Mucosa of descending colon (tissue), 3 donors: Measurements from ENCODE around the gene MRPL4. TPM values are rescaled to one million over a fixed set of nuclear protein-coding genes. Genes with fewer than 3 reads are reported as not detected.
"Not testable (repeated sequence)": the region's sequence is repeated elsewhere in the genome, so short reads cannot be mapped to it uniquely, and the experiment has no call there.

Source experiments
- ATAC-seq: fragments of 200-7000 bp; cut with Tn5 transposase; one replicate; pipeline ENCODE4 v1.9.1; 2020; ENCODE audit warnings: mild to moderate bottlenecking, moderate library complexity
- DNase-seq, 3 donors: peaks; one replicate each; pipeline ENCODE4 v3.0.0-alpha.2; 2020
- H3K36me3 ChIP-seq: fragments of 200-600 bp; one replicate; pipeline ENCODE4 v1.8.0; 2021; ENCODE audit warnings: low read depth, mild to moderate bottlenecking
- H3K4me1 ChIP-seq: fragments of 200-600 bp; one replicate; pipeline ENCODE4 v1.8.0; 2021; ENCODE audit warnings: low read depth, mild to moderate bottlenecking
- H3K4me3 ChIP-seq: fragments of 200-600 bp; one replicate; pipeline ENCODE4 v1.8.0; 2021; ENCODE audit warnings: mild to moderate bottlenecking
- H3K9me3 ChIP-seq: fragments of 200-600 bp; one replicate; pipeline ENCODE4 v1.8.0; 2021; ENCODE audit warnings: mild to moderate bottlenecking
- intact Hi-C, 2 donors: fragments of 100-400 bp; cut with DNase I in 1 of 2; cut with micrococcal nuclease in 1 of 2; formaldehyde crosslinking; loops; one replicate each; pipeline versions ENCODE4 v1.11.0 to v1.11.1; 2022; cut with DNase I, micrococcal nuclease
- total RNA-seq, 3 donors: library from RNA; stranded (reverse); fragmentation: NEBNext Ultra II Directional in 2 of 3; extraction: Animal tissue kit (Norgen Biotek cat#: 25700) in 2 of 3; gene quantifications; one replicate each; pipeline versions ENCODE4 v1.2.1 to v1.2.4, GENCODE V29; 2021 to 2023
- TF ChIP-seq, protein P1 (sequence below): fragments of 200-600 bp; IDR thresholded peaks from one replicate; pipeline ENCODE4 v1.8.0; 2022; ENCODE audit warnings: antibody characterized with exemption, mild to moderate bottlenecking
- donor health status: DM: no; HTN: no; CAD: no; lungs with moderate emphysema.
- donor health status: DM: no; HTN: no; CAD: no.
- donor health status: DM: no; HTN: yes; CAD: no.

MRPL4 gene
- total RNA-seq, 3 donors from 2014 or later, result 47.5 to 65.5 (median 49.6) TPM

DNA sequence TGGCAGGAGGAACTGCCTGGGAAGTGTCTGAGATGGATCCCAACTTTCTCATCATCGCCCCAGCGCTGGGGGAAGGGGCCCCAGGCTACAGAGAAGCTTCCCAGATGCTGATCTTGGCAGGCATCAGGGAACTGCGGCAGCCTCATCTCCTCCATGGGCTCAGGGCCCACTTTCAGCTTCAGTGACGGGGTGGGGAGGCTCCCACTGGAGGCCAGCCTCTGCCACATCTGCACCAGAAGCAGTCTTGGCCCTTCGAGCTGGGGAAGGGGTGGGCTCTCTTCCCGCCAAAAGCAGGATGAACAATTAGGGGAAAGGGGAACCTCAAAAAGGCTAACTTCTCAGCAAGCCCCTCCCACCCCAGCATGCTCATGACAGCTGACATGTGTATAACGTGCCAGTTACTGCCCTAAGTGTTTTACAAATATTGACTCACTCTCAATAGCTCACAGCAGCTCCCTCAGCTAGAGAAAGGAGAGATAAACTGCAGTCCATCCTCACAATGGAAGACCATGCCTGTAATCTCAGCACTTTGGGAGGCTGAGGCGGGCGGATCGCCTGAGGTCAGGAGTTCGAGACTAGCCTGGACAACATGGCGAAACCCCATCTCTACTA is 13.7 kb upstream of the MRPL4 start:
- Histone ChIP-seq H3K4me1 (peaks cover 5% of the 10 kb centered on the region), H3K4me3 (no peak overlapping the region), H3K9me3 (no peaks in the 10 kb centered on the region), H3K36me3 (no peaks in the 10 kb centered on the region)
- DNase-seq (peak; percentile 61 to 76 (median 66)), ATAC-seq (peak; percentile 82)
- intact Hi-C loops, result no loop called here
- TF ChIP-seq, protein P1, sequence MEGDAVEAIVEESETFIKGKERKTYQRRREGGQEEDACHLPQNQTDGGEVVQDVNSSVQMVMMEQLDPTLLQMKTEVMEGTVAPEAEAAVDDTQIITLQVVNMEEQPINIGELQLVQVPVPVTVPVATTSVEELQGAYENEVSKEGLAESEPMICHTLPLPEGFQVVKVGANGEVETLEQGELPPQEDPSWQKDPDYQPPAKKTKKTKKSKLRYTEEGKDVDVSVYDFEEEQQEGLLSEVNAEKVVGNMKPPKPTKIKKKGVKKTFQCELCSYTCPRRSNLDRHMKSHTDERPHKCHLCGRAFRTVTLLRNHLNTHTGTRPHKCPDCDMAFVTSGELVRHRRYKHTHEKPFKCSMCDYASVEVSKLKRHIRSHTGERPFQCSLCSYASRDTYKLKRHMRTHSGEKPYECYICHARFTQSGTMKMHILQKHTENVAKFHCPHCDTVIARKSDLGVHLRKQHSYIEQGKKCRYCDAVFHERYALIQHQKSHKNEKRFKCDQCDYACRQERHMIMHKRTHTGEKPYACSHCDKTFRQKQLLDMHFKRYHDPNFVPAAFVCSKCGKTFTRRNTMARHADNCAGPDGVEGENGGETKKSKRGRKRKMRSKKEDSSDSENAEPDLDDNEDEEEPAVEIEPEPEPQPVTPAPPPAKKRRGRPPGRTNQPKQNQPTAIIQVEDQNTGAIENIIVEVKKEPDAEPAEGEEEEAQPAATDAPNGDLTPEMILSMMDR, result no peak

DNA sequence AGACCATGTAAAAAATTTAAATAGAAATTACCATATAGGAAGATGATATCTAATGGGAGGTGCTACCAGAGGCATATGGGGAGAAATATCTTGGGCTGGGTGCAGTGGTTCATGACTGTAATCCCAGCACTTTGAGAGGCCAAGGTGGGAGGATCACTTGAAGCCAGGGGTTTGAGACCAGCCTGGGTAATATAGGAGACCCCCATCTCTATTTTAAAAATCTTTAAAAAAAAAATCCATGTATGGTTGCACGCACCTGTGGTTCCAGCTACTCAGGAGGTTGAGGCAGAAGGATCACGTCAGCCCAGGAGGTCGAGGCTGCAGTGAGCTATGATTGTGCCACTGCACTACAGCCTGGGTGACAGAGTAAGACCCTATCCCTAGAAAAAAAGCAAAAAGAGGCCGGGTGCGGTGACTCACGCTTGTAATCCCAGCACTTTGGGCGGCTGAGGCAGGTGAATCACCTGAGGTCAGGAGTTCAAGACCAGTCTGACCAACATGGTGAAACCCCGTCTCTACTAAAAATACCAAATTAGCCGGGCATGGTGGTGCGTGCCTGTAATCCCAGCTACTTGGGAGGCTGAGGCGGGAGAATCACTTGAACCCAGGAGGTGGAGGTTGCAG is 10.1 kb upstream of the MRPL4 start:
- intact Hi-C loops, H3K4me1 ChIP-seq, DNase-seq, H3K9me3 ChIP-seq, H3K4me3 ChIP-seq, ATAC-seq, H3K36me3 ChIP-seq: not testable (repeated sequence)

DNA sequence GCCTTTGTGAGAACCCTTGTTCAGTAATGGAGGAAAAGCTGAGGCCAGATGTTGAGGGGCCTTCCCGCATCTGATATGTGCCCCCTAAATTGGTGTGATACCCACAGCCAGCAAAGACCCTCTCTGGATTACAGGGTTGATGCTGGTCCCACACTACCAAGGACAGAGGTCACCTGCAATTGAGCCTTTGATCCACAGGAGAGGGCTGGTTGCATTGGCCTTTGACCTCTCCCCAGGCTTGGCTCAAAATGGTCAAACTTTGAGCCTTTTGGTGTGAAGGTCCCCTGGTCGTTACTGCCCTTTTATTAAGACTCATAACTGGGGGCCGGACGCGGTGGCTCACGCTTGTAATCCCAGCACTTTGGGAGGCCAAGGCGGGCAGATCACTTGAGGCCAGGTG is 8.4 kb upstream of the MRPL4 start:
- ATAC-seq, result no peak
- DNase-seq, result no peak
- TF ChIP-seq, protein P1, result no peak
- H3K36me3 ChIP-seq, result no peaks in the 10 kb centered on the region
- H3K4me1 ChIP-seq, result peaks cover 4% of the 10 kb centered on the region
- intact Hi-C loops, result no loop called here
- no peaks in the 10 kb centered on the region for H3K9me3 ChIP-seq
- H3K4me3 ChIP-seq, result no peak overlapping the region

DNA sequence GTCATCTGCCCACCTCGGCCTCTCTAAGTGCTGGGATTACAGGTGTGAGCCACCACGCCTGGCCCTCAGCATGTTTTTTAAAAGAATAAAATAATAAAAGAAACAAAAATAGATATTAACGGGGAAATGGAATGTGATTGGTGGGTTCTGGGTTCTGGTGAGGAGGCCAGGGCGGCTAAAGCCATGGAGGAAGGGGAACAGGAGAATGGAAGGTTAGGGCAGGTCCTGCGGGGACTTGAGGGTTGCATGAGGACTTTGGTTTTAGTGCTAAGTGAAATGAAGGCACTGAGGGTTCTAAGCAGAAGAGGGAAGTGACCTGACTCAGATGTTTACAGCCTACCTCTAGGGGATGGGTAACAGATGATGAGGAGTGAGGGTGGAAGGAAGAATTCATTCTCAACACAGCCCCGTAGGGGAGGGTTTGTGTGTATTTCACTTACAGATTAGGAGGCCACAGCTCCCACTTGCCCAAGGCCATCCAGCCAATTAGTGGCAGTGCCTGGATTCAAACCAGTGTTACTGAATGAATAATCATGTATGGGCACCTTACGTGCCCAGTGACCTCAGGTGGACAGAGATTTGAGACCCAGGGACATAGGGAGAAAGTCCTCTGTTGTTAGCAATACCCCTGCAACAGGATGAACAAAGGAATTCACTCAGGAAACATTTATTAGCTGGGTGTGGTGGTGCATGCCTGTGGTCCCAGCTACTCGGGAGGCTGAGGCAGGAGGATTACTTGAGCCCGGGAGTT is 6.7 kb upstream of the MRPL4 start:
- Histone ChIP-seq H3K9me3 (no peaks in the 10 kb centered on the region), H3K36me3 (no peaks in the 10 kb centered on the region), H3K4me1 (peaks cover 3% of the 10 kb centered on the region), H3K4me3 (no peak overlapping the region)
- ATAC-seq (no peak), DNase-seq (no peak)
- intact Hi-C loops, result no loop called here
- TF ChIP-seq, protein P1, result no peak

DNA sequence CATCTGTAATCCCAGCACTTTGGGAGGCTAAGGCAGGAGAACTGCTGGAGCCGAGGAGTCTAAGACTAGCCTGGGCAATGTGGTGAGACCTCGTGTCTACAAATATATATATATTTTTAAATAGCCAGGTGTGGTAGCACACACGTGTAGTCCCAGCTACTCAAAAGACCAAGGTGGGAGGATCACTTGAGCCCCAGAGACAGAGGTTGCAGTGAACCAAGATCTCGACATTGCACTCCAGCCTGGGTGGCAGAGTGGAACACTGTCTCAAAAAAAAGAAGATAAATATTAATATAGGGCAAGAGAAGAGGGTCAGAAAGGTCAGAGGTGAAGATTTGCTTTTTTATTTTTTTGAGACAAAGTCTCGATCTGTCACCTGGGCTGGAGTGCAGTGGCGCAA is 5.5 kb upstream of the MRPL4 start:
- Histone ChIP-seq H3K4me1 (peaks cover 3% of the 10 kb centered on the region), H3K4me3 (no peak overlapping the region), H3K9me3 (no peaks in the 10 kb centered on the region), H3K36me3 (no peaks in the 10 kb centered on the region)
- no peak for ATAC-seq
- intact Hi-C loops, result no loop called here
- no peak for DNase-seq
- TF ChIP-seq, protein P1, result no peak

DNA sequence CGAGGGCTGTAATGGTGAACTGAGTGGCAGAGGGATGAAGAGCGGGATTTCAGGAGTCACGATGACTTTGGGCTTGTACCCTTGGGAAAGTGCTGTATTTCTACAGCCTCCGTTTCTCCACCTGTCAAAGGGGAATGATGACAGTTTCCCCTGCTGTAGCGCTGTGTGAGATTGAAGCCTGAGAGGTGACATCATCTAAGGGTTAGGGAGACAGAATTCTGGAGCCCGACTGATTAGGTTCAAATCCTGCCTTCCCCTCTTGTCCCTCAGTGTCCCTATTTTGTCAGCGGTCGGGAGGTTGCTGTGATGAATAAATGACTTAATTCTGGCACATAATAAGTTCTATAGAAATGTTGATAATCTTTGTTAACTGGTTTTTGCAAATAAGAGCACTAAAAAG is 693 bp downstream of the MRPL4 start:
- H3K9me3 ChIP-seq, result no peaks in the 10 kb centered on the region
- H3K36me3 ChIP-seq, result no peaks in the 10 kb centered on the region
- DNase-seq (no peak), ATAC-seq (no peak)
- peak overlapping the region; percentile 94 for H3K4me3 ChIP-seq
- intact Hi-C loops, result no loop called here
- H3K4me1 ChIP-seq, result peaks cover 10% of the 10 kb centered on the region
- TF ChIP-seq, protein P1, result no peak
